CD4-positive, CD25-positive, alpha-beta regulatory T cell (primary cell): ENCODE results near the gene PC. TPM values are rescaled to one million over a fixed set of nuclear protein-coding genes. Genes with fewer than 3 reads are reported as not detected.
A peak's percentile ranks its signal among the peaks of the same experiment; 100 is the strongest.

Experiments
- ATAC-seq, 2 donors: fragments of 150-1000 bp; cut with Tn5 transposase; one replicate each; pipeline ENCODE4 v1.10.0; 2021; ENCODE audit warnings: low read depth in 2 of 2, moderate number of reproducible peaks in 2 of 2, moderate library complexity in 1 of 2
- DNase-seq, 3 donors: peaks; one replicate each; pipeline versions ENCODE4 v3.0.0 to v3.0.0-alpha.2; 2012 to 2022; ENCODE audit warnings: mixed read lengths in 1 of 3
- H3K27ac ChIP-seq: one replicate; pipeline ENCODE4 v1.7.0; 2013; ENCODE audit warnings: mild to moderate bottlenecking, low read length; ENCODE audit not compliant: insufficient read depth, poor library complexity, severe bottlenecking
- H3K27me3 ChIP-seq: one replicate; pipeline ENCODE4 v1.7.0; 2013; ENCODE audit warnings: low read length; ENCODE audit not compliant: control insufficient read depth, insufficient read depth
- H3K36me3 ChIP-seq: one replicate; pipeline ENCODE4 v1.7.0; 2013; ENCODE audit warnings: mild to moderate bottlenecking, low read length, moderate library complexity; ENCODE audit not compliant: control insufficient read depth, insufficient read depth
- H3K4me1 ChIP-seq: 2 replicates; pipeline ENCODE4 v1.7.0; 2013; ENCODE audit warnings: mild to moderate bottlenecking, low read length; ENCODE audit not compliant: insufficient read depth, control insufficient read depth, poor library complexity, severe bottlenecking
- H3K4me3 ChIP-seq: one replicate; pipeline ENCODE4 v1.7.0; 2013; ENCODE audit warnings: low read depth, mild to moderate bottlenecking, low read length, moderate library complexity
- H3K9me3 ChIP-seq, 2 experiments: 1 replicate in 1 of 2; 2 replicates in 1 of 2; pipeline ENCODE4 v1.7.0; 2013; ENCODE audit warnings: low read length in 2 of 2, mild to moderate bottlenecking in 1 of 2, moderate library complexity in 1 of 2; ENCODE audit not compliant: control insufficient read depth in 2 of 2
- H3K27ac Mint-ChIP-seq, 3 donors: one replicate each; pipeline ENCODE4 v1.8.0; 2020 to 2022; ENCODE audit warnings: mild to moderate bottlenecking in 3 of 3, mixed read lengths in 3 of 3, moderate library complexity in 2 of 3
- H3K27me3 Mint-ChIP-seq: one replicate; pipeline ENCODE4 v1.8.0; 2022; ENCODE audit warnings: mild to moderate bottlenecking, mixed read lengths
- H3K36me3 Mint-ChIP-seq: one replicate; pipeline ENCODE4 v1.8.0; 2020; ENCODE audit warnings: mixed read lengths
- H3K4me1 Mint-ChIP-seq, 4 donors: one replicate each; pipeline ENCODE4 v1.8.0; 2020 to 2022; ENCODE audit warnings: mixed read lengths in 4 of 4, mild to moderate bottlenecking in 1 of 4
- H3K4me3 Mint-ChIP-seq, 4 donors: one replicate each; pipeline ENCODE4 v1.8.0; 2020 to 2022; ENCODE audit warnings: mild to moderate bottlenecking in 4 of 4, mixed read lengths in 4 of 4, moderate library complexity in 3 of 4
- H3K9me3 Mint-ChIP-seq, 7 donors: one replicate each; pipeline ENCODE4 v1.8.0; 2020 to 2022; ENCODE audit warnings: mixed read lengths in 7 of 7, mild to moderate bottlenecking in 3 of 7, moderate library complexity in 2 of 7
- polyA plus RNA-seq, 4 donors: library from polyadenylated mRNA; unstranded; fragments of 300-500 nt; fragmentation: Illumina TruSeq; gene quantifications; one replicate each; pipeline ENCODE4 v1.2.3, GENCODE V29; 2021
- total RNA-seq: library from RNA; stranded (reverse); gene quantifications from one replicate; pipeline ENCODE4 v1.2.3, GENCODE V29; 2022

The PC gene
- total and polyA plus RNA-seq, 5 donors from 2014 or later, result 2.0 to 7.4 (median 4.6) TPM

- no peaks in the 10 kb centered on the region for H3K36me3 Mint-ChIP-seq
- ATAC-seq, result peak; percentile 73 to 79
- H3K27me3 Mint-ChIP-seq, result no peaks in the 10 kb centered on the region
Observed at GRCh38 chr11:66855574-66856495, 102.3 kb downstream of the PC start.

DNA sequence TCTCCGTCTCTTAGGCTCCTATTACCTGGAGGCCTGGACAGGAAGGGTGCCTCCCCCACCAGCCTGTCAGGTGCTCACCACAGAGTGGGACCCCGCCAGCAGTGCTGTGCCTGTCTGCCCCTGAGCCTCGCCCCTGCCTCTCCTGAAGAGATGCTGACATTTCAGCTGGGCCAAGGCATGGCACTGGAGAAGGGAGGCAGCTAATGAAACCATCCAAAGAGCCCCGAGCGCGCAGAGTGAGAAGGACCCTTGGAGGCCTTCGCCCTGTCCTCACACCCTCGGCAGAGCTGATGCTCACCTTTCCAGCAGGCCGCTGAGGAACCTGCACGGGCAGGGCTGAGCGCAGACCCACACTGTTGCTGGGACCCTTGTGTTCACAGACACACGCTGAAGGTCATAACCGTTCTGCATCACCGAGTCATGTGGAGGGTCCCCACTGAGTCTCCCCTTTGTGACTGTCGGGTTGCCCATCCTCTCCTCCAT, 103.4 kb downstream of the PC start:
- H3K9me3 ChIP-seq, result no peaks in the 10 kb centered on the region
- no peaks in the 10 kb centered on the region for H3K36me3 ChIP-seq
- Mint-ChIP-seq H3K4me1 (peaks cover 0 to 17% (median 7%) of the 10 kb centered on the region in 4 donors), H3K27ac (peak overlapping the region in 2 of 3 donors; percentile 56 to 60), H3K4me3 (peak overlapping the region; percentile 21 to 85 (median 62)), H3K9me3 (no peaks in the 10 kb centered on the region), H3K36me3 (no peaks in the 10 kb centered on the region), H3K27me3 (no peaks in the 10 kb centered on the region)
- ATAC-seq (no peak), DNase-seq (no peak)
- H3K27me3 ChIP-seq, result no peaks in the 10 kb centered on the region
- H3K4me1 ChIP-seq, result peaks cover 19% of the 10 kb centered on the region
- H3K27ac ChIP-seq, result no peak overlapping the region
- H3K4me3 ChIP-seq, result no peak overlapping the region

More at GRCh38 chr11:66855574-66856495, 102.3 kb downstream of the PC start:
- Histone ChIP-seq H3K4me1 (peaks cover 19% of the 10 kb centered on the region), H3K9me3 (no peaks in the 10 kb centered on the region), H3K4me3 (peak overlapping the region; percentile 71), H3K27ac (peak overlapping the region; percentile 71), H3K27me3 (no peaks in the 10 kb centered on the region), H3K36me3 (no peaks in the 10 kb centered on the region)
- DNase-seq, result peak in 2 of 3 donors; percentile 81 to 90
- peak overlapping the region; percentile 69 to 92 (median 84) for H3K4me3 Mint-ChIP-seq
- H3K9me3 Mint-ChIP-seq, result no peaks in the 10 kb centered on the region
- peak overlapping the region; percentile 32 to 84 (median 67) for H3K27ac Mint-ChIP-seq
- peaks cover 0 to 17% (median 7%) of the 10 kb centered on the region in 4 donors for H3K4me1 Mint-ChIP-seq

DNA sequence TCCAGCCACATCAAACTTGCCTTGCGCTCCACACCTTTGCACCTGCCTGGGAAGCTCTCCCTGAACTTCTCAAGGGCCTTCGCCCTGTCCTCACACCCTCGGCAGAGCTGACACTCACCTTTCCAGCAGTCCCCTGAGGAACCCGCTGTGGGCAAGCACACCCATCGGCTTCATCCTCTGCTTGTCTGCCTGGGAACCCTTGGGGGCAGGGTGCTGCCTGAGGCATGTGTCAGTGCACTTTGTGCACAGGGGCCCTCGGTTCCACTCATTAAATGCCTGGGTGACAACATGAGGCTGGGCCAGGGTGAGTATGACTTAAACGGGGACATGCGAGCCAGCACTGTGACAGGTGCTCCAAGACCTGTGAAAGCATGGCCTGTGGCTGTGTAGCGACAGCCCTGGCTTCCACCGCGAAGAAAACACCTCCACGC, 103.9 kb downstream of the PC start:
- H3K36me3 Mint-ChIP-seq, result no peaks in the 10 kb centered on the region
- H3K9me3 ChIP-seq, result no peaks in the 10 kb centered on the region

GRCh38 chr11:66853242-66854229, 104.6 kb downstream of the PC start:
- H3K4me3 ChIP-seq, result no peak overlapping the region
- Mint-ChIP-seq H3K27me3 (no peaks in the 10 kb centered on the region), H3K4me3 (peak overlapping the region in 2 of 4 donors; percentile 35 to 46), H3K36me3 (no peaks in the 10 kb centered on the region), H3K9me3 (no peaks in the 10 kb centered on the region), H3K4me1 (peaks cover 0 to 17% (median 7%) of the 10 kb centered on the region in 4 donors), H3K27ac (peak overlapping the region in 1 of 3 donors; percentile 56)
- H3K4me1 ChIP-seq, result peaks cover 19% of the 10 kb centered on the region
- H3K27me3 ChIP-seq, result no peaks in the 10 kb centered on the region
- H3K27ac ChIP-seq, result no peak overlapping the region
- H3K9me3 ChIP-seq, result no peaks in the 10 kb centered on the region
- H3K36me3 ChIP-seq, result no peaks in the 10 kb centered on the region
- no peak for DNase-seq
- ATAC-seq, result no peak

More for the DNA sequence above, 103.9 kb downstream of the PC start:
- Histone ChIP-seq H3K27me3 (no peaks in the 10 kb centered on the region), H3K4me3 (no peak overlapping the region), H3K36me3 (no peaks in the 10 kb centered on the region), H3K27ac (no peak overlapping the region), H3K4me1 (peaks cover 19% of the 10 kb centered on the region)
- peaks cover 0 to 17% (median 7%) of the 10 kb centered on the region in 4 donors for H3K4me1 Mint-ChIP-seq
- H3K27ac Mint-ChIP-seq, result no peak overlapping the region
- no peaks in the 10 kb centered on the region for H3K9me3 Mint-ChIP-seq
- no peak for ATAC-seq
- H3K4me3 Mint-ChIP-seq, result peak overlapping the region in 3 of 4 donors; percentile 28 to 83 (median 35)
- no peaks in the 10 kb centered on the region for H3K27me3 Mint-ChIP-seq
- no peak for DNase-seq

DNA sequence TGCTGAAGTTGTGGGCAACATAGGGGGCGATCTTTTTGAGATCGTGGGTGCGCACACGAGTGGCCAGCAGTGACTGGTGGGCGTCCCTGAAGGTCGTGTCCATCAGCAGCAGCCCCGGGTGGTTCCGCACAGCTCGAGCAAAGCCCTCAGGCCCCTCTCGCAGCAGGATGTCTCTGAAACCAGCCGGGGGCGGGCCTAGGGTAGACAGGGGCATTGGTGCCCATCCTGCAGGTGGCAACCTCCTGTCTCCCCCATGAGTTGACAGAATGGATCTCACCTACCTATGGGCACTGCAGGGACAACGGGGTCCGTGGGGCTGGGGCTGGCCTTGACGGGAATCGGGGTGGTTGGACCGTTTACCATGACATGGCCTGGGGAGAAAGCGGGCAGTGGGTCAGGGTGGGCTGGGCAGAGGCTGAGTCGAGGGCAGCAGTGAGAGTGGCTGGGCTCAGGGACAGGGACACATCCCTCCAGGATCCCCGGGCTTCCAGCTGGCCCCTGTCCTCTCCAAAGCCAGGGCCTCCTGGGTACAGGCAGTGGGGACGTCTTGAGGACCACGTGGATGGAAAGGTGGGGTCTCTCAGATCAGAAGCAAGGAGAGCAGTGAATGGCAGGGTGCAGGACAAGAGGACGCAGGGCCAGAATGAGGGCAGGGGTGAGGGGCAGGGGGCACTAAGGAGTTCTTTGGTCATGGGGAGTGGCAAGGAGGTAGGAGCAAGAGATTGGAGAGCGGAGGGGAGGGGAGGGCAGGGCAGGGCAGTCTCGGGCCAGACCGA, 105.5 kb downstream of the PC start:
- Mint-ChIP-seq H3K4me1 (peaks cover 0 to 17% (median 7%) of the 10 kb centered on the region in 4 donors), H3K27me3 (no peaks in the 10 kb centered on the region), H3K9me3 (no peaks in the 10 kb centered on the region), H3K4me3 (peak overlapping the region in 1 of 4 donors; percentile 80), H3K27ac (no peak overlapping the region), H3K36me3 (no peaks in the 10 kb centered on the region)
- H3K36me3 ChIP-seq, result peaks cover 3% of the 10 kb centered on the region
- no peak overlapping the region for H3K4me3 ChIP-seq
- ATAC-seq, result no peak
- no peak for DNase-seq
- H3K4me1 ChIP-seq, result peaks cover 18% of the 10 kb centered on the region
- H3K27me3 ChIP-seq, result no peaks in the 10 kb centered on the region
- no peak overlapping the region for H3K27ac ChIP-seq
- H3K9me3 ChIP-seq, result no peaks in the 10 kb centered on the region

GRCh38 chr11:66851698-66852465, 106.3 kb downstream of the PC start:
- H3K4me1 Mint-ChIP-seq, result peaks cover 0 to 17% (median 7%) of the 10 kb centered on the region in 4 donors
- H3K9me3 ChIP-seq, result no peaks in the 10 kb centered on the region
- peak overlapping the region in 1 of 3 donors; percentile 71 for H3K27ac Mint-ChIP-seq
- H3K4me3 ChIP-seq, result no peak overlapping the region
- H3K4me1 ChIP-seq, result peaks cover 12% of the 10 kb centered on the region
- H3K4me3 Mint-ChIP-seq, result peak overlapping the region in 3 of 4 donors; percentile 32 to 80 (median 63)
- no peak overlapping the region for H3K27ac ChIP-seq
- no peaks in the 10 kb centered on the region for H3K27me3 Mint-ChIP-seq
- H3K36me3 Mint-ChIP-seq, result no peaks in the 10 kb centered on the region
- DNase-seq, result peak in 1 of 3 donors; percentile 64
- no peaks in the 10 kb centered on the region for H3K27me3 ChIP-seq
- ATAC-seq, result no peak
- H3K9me3 Mint-ChIP-seq, result no peaks in the 10 kb centered on the region
- peaks cover 6% of the 10 kb centered on the region for H3K36me3 ChIP-seq
